Left forelimb (tissue), 1 donor: ENCODE measurements around the gene CACNA2D4.
A peak's percentile ranks its signal among the peaks of the same experiment; 100 is the strongest.

Experiments used
- DNase-seq: peaks from one replicate; pipeline ENCODE4 v3.0.0-alpha.2; 2018; ENCODE audit warnings: low spot score

CACNA2D4 gene

GRCh38 chr12:1870998-1871917, 47.2 kb downstream of the CACNA2D4 start:
- DNase-seq = no peak

DNA sequence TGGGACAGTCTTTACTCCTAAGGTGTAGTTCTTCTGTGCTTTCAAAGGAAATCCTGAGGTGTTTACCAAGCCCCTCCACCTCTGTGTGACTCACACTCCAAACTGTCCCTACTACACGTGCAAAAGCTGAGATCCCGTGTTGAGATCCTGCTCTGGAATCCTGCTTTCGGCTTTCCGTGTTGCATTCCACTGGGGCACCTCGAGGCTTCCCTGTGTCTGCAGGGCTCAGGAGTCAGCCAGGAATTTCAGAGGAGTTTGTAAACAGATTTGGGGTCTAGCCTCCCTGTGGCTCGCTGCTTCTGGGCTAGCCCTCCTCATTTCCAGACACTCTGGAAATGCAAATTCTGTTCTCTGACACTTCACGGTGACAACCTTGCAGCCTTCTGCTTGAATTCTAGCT, 48.4 kb downstream of the CACNA2D4 start:
- DNase-seq = no peak

DNA sequence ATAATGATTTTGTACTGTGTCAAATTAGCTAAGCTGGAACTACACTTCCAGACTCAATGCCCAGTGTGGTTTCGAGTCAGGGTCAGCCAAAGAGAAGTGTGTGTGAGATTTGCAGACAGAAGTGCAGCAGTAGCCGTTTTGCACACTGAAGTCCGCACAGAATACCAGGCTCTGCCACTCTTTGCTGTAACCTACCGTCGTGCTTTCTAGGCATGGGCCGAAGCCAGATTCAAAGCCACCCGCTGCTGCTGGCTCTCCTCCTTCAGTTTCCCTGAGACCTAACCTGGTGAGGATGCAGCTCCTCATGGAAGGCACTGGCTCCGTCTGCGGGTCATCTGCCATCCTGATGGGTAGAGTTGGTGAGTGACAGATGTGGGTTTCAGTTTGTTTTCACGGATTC, 49.3 kb downstream of the CACNA2D4 start:
- DNase-seq = no peak

DNA sequence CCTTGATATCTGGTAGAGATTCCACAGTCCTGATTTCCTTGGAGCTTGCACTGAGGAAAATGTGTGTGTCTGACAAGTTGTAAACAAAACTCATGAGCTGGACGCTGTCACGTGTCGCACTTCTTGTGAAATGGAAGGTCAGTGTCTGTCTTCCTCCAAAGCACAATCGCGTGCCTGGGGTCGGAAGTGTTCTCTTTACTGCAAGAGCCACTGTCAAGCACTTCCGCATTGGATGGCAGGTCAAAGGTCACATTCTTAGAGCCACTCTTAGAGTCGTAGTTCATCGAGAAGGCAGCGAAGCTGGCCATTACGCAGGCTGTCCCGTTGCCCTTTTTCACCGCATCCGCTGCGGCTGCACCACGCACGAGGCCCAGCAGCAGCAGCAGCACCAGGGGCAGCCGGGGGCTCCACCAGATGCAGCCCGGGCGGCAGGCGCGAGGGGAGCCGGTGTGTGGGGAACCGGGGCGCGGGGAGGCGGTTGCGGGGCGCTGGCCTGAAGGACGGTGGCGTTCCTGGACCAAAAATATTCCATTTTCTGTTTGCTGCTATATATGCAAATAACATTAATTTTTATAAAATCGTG, 53.1 kb downstream of the CACNA2D4 start:
- no peak for DNase-seq

DNA sequence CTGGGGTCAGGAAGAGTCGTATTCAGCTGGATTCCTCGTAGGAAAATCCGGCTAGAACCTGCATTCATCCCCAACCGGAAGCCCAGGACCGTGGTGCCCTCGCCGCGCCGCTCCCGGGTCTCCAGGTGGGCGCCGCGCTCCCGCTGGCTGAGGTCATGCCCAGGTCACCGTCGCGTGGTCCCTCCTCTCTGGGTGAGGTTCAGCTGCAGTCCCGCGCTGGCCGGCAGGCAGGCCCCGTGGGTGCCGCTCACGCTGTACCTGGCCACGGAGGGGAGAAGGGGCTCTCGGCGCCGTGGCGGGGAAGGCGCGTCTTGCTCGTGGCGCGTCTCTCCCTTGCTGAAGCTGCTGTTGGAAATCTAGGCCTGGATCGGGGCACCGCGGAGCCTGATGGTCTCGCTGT, 53.6 kb downstream of the CACNA2D4 start:
- no peak for DNase-seq

- no peak for DNase-seq
These were observed 54.0 kb downstream of the CACNA2D4 start for GRCh38 chr12:1864456-1864855.

GRCh38 chr12:1863823-1864222, 54.6 kb downstream of the CACNA2D4 start:
- no peak for DNase-seq

DNA sequence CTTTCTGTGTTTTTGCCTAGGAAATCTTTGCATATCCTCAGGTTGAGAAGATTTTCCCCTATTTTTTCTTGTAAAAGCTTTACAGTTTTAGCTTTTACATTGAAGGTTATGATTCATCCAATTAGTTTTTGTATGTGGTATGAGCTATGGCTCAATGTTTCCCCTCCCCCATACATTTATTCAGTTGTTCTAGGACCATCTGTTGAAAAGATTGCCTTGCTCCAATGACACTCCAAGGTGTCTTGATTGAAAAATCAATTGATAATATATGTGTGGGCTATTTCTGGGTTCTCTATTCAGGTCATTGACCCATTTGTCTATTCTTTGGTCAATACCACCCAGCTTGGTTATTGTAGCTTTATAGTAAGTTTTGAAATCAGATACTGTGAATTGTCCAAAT, 55.5 kb downstream of the CACNA2D4 start:
- no peak for DNase-seq

DNA sequence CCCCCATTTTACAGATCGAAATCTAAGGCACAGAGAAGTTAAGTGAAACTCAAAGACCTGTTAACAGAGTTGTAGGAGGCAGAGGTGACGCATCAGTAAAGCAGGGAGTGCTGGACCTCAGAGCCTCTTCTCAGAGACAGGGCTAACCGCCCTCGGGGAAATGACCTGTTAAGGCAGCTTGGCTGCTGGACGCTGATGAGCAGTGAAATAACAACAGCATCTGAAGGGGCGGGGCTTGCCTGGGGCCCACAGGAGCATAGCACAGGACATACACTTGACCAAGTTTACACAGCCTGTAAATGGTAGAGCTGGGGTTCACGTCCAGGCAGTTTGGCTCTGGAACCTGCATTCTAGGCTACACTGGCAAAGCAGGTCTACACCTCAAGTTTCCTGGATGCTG, 58.8 kb downstream of the CACNA2D4 start:
- DNase-seq = no peak

GRCh38 chr12:1858456-1858855, 60.0 kb downstream of the CACNA2D4 start:
- no peak for DNase-seq

GRCh38 chr12:1857821-1858220, 60.6 kb downstream of the CACNA2D4 start:
- no peak for DNase-seq

DNA sequence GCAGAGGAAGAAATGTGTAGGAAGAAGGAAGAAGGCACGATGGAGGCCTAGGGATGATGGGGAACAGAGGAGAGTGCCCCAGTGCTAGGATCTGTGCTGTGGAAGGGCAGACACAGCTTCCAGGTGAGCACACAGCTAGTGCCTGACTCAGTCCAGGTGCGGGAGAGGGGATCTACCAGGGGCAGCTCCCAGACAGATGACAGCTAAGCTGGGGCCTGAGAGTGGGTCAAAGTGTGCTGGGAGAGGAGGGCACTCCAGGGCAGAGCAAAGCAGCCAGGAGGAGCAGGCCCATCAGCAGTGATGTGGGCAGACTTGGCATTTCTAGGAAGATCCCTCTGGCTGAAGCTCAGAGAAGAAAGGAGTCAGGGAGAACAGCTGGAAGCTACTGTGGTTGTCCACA, 61.4 kb downstream of the CACNA2D4 start:
- DNase-seq = no peak

GRCh38 chr12:1855241-1855640, 63.2 kb downstream of the CACNA2D4 start:
- DNase-seq = no peak

DNA sequence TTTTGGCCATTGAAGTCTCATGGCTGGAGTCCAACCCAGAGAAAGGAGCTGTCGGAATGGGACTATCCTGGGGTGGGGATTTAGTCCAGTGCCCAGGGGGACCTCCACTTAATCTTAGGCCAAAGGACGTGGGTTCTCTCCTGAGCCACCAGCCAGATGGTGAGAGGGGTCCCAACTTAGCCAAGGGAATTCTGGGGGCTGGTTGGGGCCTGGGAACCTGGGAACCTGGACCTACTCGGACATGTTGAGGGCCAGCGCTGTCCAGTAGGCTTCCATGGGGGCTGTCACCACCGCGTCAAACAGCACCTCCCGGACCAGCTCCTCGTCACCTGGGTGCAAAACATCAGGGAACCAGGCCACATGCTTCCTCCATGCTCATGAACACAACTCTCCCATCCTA, 64.7 kb downstream of the CACNA2D4 start:
- no peak for DNase-seq

DNA sequence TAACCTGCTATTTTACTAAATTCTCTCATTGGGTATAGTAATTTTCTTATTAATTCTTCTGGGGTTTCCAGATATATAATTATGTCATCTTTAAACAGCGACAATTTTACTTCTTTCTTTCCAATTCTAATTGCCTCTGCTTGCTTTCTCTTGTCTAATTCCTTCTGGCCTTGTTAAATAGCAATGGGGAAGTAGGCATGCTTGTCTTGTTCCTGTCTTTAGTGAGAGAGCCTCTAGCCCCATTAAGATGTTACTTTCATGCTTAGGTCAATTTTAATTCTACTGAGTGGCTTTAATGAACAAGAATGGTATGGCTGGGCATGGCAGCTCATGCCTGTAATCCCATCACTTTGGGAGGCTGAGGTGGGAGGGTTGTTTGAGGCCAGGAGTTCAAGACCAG, 66.4 kb downstream of the CACNA2D4 start:
- no peak for DNase-seq

GRCh38 chr12:1851151-1851701, 67.2 kb downstream of the CACNA2D4 start:
- DNase-seq = no peak

GRCh38 chr12:1848745-1849144, 69.7 kb downstream of the CACNA2D4 start:
- no peak for DNase-seq

GRCh38 chr12:1848146-1848545, 70.3 kb downstream of the CACNA2D4 start:
- DNase-seq = no peak

- no peak for DNase-seq
These were observed 71.0 kb downstream of the CACNA2D4 start for GRCh38 chr12:1847411-1847810.

- no peak for DNase-seq
These were observed 71.7 kb downstream of the CACNA2D4 start for GRCh38 chr12:1846421-1847405.

GRCh38 chr12:1845886-1846285, 72.6 kb downstream of the CACNA2D4 start:
- DNase-seq = no peak

GRCh38 chr12:1845427-1845826, 73.0 kb downstream of the CACNA2D4 start:
- peak; percentile 44 for DNase-seq
